Karpas-422 (cell line): Measurements from ENCODE around the gene SARS1. TPM values are rescaled to one million over a fixed set of nuclear protein-coding genes. Genes with fewer than 3 reads are reported as not detected.

ENCODE experiments used
- DNase-seq: peaks from one replicate; pipeline ENCODE4 v3.0.0-alpha.2; 2015
- H2AFZ ChIP-seq: fragments of 200-600 bp; sonication (generic); 2 replicates; pipeline ENCODE4 v1.6.1; 2014; ENCODE audit warnings: antibody characterized with exemption, low read length, mixed read lengths
- H3K27ac ChIP-seq: fragments of 200-600 bp; sonication (generic); 2 replicates; pipeline ENCODE4 v1.5.1; 2014; ENCODE audit warnings: mild to moderate bottlenecking, low read length, moderate library complexity
- H3K27me3 ChIP-seq: fragments of 200-600 bp; sonication (generic); 2 replicates; pipeline ENCODE4 v1.6.1; 2014; ENCODE audit warnings: low read length, mixed read lengths
- H3K36me3 ChIP-seq: fragments of 200-600 bp; sonication (generic); 2 replicates; pipeline ENCODE4 v1.6.1; 2014; ENCODE audit warnings: low read length, mixed read lengths; ENCODE audit not compliant: insufficient read depth
- H3K4me1 ChIP-seq: fragments of 200-600 bp; sonication (generic); 2 replicates; pipeline ENCODE4 v1.6.1; 2014; ENCODE audit warnings: mild to moderate bottlenecking, low read length, mixed read lengths
- H3K4me2 ChIP-seq: fragments of 200-600 bp; sonication (generic); 2 replicates; pipeline ENCODE4 v1.6.1; 2014; ENCODE audit warnings: low read length, low read depth, mild to moderate bottlenecking; ENCODE audit not compliant: poor library complexity, severe bottlenecking
- H3K4me3 ChIP-seq: fragments of 200-600 bp; sonication (generic); 2 replicates; pipeline ENCODE4 v1.5.1; 2014; ENCODE audit warnings: mild to moderate bottlenecking, antibody characterized with exemption, low read length, mixed read lengths
- H3K79me2 ChIP-seq: fragments of 200-600 bp; sonication (generic); 2 replicates; pipeline ENCODE4 v1.6.1; 2014; ENCODE audit warnings: mild to moderate bottlenecking, low read length, mixed read lengths
- H3K9ac ChIP-seq: fragments of 200-600 bp; sonication (generic); 2 replicates; pipeline ENCODE4 v1.6.0; 2014; ENCODE audit warnings: low read length
- H3K9me2 ChIP-seq: fragments of 200-600 bp; sonication (generic), shearing (Covaris generic); replicated peaks from 2 replicates; pipeline ENCODE4 v1.6.0; 2014; ENCODE audit warnings: mild to moderate bottlenecking, low read length, moderate library complexity; ENCODE audit not compliant: insufficient read depth
- H3K9me3 ChIP-seq: fragments of 300-700, 200-600 bp; sonication (generic); 2 replicates; pipeline ENCODE4 v1.6.1; 2014; ENCODE audit warnings: low read length, mixed read lengths
- H4K20me1 ChIP-seq: fragments of 200-600 bp; sonication (generic); 2 replicates; pipeline ENCODE4 v1.6.1; 2014; ENCODE audit warnings: mild to moderate bottlenecking, antibody characterized with exemption, low read length, low read depth; ENCODE audit not compliant: insufficient read depth
- total RNA-seq: library from RNA; depleted of rRNA; stranded (reverse); fragments of >200 nt; shearing (Covaris generic); gene quantifications from 2 replicates; pipeline ENCODE4 v1.2.3, GENCODE V29; 2014; ENCODE audit warnings: low replicate concordance

The SARS1 gene
- total RNA-seq, 1 experiment from 2014 or later: 184 TPM

DNA sequence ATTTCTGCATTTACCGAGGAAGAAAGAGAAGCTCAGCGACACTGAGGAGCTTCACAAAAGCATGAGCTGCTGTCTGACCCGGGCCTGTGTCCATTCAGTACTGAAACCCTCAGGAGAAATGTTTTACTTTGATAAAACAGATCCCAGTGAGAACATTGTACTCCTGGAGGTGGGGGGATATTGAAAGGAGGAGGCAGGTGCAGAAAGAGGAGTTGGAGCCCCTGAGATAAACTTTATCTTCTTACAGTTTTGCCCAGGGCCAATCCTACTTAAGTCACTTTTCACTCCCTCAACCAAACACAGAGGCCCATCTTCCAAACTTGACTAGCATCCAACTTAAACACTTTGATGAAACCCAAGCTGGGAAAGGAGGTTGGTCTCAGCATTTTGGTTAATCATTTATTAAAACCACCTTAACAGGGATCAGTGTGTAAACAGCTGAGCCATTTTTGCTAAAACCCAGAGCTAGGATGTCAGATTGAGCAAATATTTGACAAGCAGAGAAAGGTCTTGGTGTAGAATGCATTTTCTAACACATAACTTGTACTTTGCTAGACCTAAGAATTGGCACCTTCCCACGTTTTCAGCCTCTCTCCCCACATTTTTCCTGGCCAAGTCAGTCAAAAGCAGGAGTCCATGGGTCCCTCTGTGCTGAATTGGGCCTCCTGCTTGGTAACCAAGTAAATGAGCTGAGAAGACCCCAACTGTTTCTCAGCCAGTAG lies 32.5 kb upstream of the SARS1 start:
- Histone ChIP-seq H3K4me1 (no peaks in the 10 kb centered on the region), H3K9me3 (no peaks in the 10 kb centered on the region), H3K4me2 (no peak overlapping the region), H2AFZ (no peak overlapping the region), H4K20me1 (no peaks in the 10 kb centered on the region), H3K79me2 (no peaks in the 10 kb centered on the region), H3K9me2 (no peaks in the 10 kb centered on the region), H3K27me3 (no peaks in the 10 kb centered on the region), H3K9ac (no peak overlapping the region), H3K36me3 (no peaks in the 10 kb centered on the region), H3K4me3 (no peak overlapping the region), H3K27ac (no peak overlapping the region)
- DNase-seq: no peak

DNA sequence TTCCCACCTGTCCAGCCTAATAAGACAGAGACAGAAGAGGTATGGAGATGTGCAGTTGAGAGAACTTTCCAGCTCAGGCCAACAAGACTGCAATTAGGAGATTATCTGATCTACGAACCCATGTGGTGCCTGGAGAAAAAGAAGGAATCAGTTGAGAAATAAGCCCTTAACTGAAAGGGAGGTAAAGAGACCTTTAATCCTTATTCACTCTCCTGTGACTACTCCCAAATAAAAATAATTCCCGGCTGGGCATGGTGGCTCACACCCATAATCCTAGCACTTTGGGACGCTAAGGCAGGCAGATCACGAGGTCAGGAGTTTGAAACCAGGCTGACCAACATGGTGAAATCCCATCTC lies 31.9 kb upstream of the SARS1 start:
- H3K9me3 ChIP-seq: no peaks in the 10 kb centered on the region
- H2AFZ ChIP-seq: no peak overlapping the region
- DNase-seq: no peak
- H3K4me1 ChIP-seq: no peaks in the 10 kb centered on the region
- no peak overlapping the region for H3K9ac ChIP-seq
- no peaks in the 10 kb centered on the region for H3K27me3 ChIP-seq
- no peak overlapping the region for H3K4me2 ChIP-seq
- H3K27ac ChIP-seq: no peak overlapping the region
- no peaks in the 10 kb centered on the region for H4K20me1 ChIP-seq
- no peaks in the 10 kb centered on the region for H3K79me2 ChIP-seq
- H3K4me3 ChIP-seq: no peak overlapping the region
- no peaks in the 10 kb centered on the region for H3K36me3 ChIP-seq
- no peaks in the 10 kb centered on the region for H3K9me2 ChIP-seq

GRCh38 chr1:109183058-109183738 lies 30.5 kb upstream of the SARS1 start:
- Histone ChIP-seq H2AFZ (no peak overlapping the region), H3K4me2 (no peak overlapping the region), H3K9me3 (no peaks in the 10 kb centered on the region), H3K9ac (no peak overlapping the region), H3K27ac (no peak overlapping the region), H3K27me3 (no peaks in the 10 kb centered on the region), H3K79me2 (no peaks in the 10 kb centered on the region), H3K36me3 (no peaks in the 10 kb centered on the region), H4K20me1 (no peaks in the 10 kb centered on the region), H3K4me1 (no peaks in the 10 kb centered on the region), H3K4me3 (no peak overlapping the region), H3K9me2 (no peaks in the 10 kb centered on the region)
- DNase-seq: no peak

- no peak for DNase-seq
- Histone ChIP-seq H3K27ac (no peak overlapping the region), H2AFZ (no peak overlapping the region), H3K9ac (no peak overlapping the region), H3K4me2 (no peak overlapping the region), H3K4me3 (no peak overlapping the region), H3K27me3 (no peaks in the 10 kb centered on the region), H3K79me2 (no peaks in the 10 kb centered on the region), H3K36me3 (no peaks in the 10 kb centered on the region), H3K4me1 (no peaks in the 10 kb centered on the region), H3K9me3 (no peaks in the 10 kb centered on the region), H4K20me1 (no peaks in the 10 kb centered on the region), H3K9me2 (no peaks in the 10 kb centered on the region)
These were observed 29.0 kb upstream of the SARS1 start for GRCh38 chr1:109184687-109185086.

DNA sequence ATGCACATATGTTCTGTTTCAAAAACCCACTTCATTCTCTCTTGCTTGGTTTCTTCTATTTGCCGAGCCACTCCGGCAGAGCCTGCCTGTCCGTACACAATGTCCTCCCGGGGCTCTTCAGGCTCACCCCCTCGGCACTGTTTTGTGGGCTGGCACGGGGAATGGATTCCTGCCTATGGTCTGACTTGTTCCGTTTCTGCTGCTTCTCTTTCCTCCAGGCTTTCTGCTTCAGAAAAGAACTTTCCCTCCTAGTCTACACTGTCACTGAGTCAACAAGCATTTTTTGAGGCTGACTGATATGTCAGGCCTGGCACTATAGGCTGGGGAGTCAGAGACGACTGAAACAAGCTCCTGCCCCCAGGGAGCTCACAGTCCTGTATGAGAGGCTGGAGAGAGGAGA lies 28.4 kb upstream of the SARS1 start:
- no peaks in the 10 kb centered on the region for H3K9me3 ChIP-seq
- H3K9ac ChIP-seq: no peak overlapping the region
- DNase-seq: no peak
- no peaks in the 10 kb centered on the region for H3K36me3 ChIP-seq
- no peaks in the 10 kb centered on the region for H3K4me1 ChIP-seq
- H4K20me1 ChIP-seq: no peaks in the 10 kb centered on the region
- H3K79me2 ChIP-seq: no peaks in the 10 kb centered on the region
- H3K27me3 ChIP-seq: no peaks in the 10 kb centered on the region
- no peak overlapping the region for H3K27ac ChIP-seq
- H3K9me2 ChIP-seq: no peaks in the 10 kb centered on the region
- no peak overlapping the region for H3K4me2 ChIP-seq
- no peak overlapping the region for H3K4me3 ChIP-seq
- no peak overlapping the region for H2AFZ ChIP-seq

GRCh38 chr1:109185990-109186732 lies 27.6 kb upstream of the SARS1 start:
- H3K4me1 ChIP-seq: no peaks in the 10 kb centered on the region
- H3K4me3 ChIP-seq: no peak overlapping the region
- no peak overlapping the region for H2AFZ ChIP-seq
- H3K9ac ChIP-seq: no peak overlapping the region
- H4K20me1 ChIP-seq: no peaks in the 10 kb centered on the region
- no peaks in the 10 kb centered on the region for H3K36me3 ChIP-seq
- no peaks in the 10 kb centered on the region for H3K9me3 ChIP-seq
- H3K27me3 ChIP-seq: no peaks in the 10 kb centered on the region
- H3K4me2 ChIP-seq: no peak overlapping the region
- H3K27ac ChIP-seq: no peak overlapping the region
- no peaks in the 10 kb centered on the region for H3K9me2 ChIP-seq
- no peak for DNase-seq
- H3K79me2 ChIP-seq: no peaks in the 10 kb centered on the region

DNA sequence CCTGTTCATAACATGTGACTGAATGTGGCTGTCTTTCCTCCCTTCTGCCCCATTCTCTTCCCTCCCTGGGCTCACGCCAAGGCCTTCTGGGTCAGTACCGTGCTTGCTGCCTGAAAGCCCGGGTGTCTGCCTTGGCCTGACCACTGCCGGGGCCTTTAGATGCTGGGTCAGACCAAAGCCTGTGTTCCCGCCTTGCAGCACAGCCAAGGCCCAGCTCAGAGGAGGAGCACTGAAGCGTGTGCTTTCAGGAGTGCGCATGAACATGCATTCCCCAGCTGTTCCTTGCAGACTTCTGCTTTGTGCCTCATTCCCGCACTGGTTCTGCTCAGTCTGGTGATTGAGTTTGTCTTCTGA lies 27.0 kb upstream of the SARS1 start:
- Histone ChIP-seq H3K4me1 (no peaks in the 10 kb centered on the region), H3K9ac (no peak overlapping the region), H4K20me1 (no peaks in the 10 kb centered on the region), H3K27ac (no peak overlapping the region), H3K9me2 (no peaks in the 10 kb centered on the region), H2AFZ (no peak overlapping the region), H3K4me3 (no peak overlapping the region), H3K9me3 (no peaks in the 10 kb centered on the region), H3K79me2 (no peaks in the 10 kb centered on the region), H3K36me3 (no peaks in the 10 kb centered on the region), H3K27me3 (no peaks in the 10 kb centered on the region), H3K4me2 (no peak overlapping the region)
- no peak for DNase-seq

DNA sequence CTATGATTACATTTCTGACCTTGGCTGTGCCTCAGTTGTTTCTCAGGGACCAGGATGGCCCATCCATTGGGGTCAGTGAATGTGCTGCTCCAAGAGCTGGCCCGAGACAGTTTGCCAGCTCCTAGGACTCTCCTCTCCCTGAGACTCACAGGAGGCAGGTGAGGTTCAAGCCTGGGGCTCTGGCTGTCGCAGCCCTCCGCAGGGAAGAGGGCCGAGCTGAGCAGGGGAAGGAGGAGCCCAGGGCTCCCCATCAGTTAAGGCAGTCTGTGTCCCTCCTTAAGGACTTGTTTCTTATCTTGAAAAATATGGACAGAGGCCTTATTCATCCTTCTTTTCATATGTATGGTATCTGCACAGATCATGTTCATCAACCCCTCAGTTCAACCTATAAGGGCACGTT lies 26.6 kb upstream of the SARS1 start:
- Histone ChIP-seq H4K20me1 (no peaks in the 10 kb centered on the region), H3K79me2 (no peaks in the 10 kb centered on the region), H3K27ac (no peak overlapping the region), H3K9ac (no peak overlapping the region), H3K36me3 (no peaks in the 10 kb centered on the region), H2AFZ (no peak overlapping the region), H3K4me1 (no peaks in the 10 kb centered on the region), H3K4me3 (no peak overlapping the region), H3K9me3 (no peaks in the 10 kb centered on the region), H3K9me2 (no peaks in the 10 kb centered on the region), H3K27me3 (no peaks in the 10 kb centered on the region), H3K4me2 (no peak overlapping the region)
- no peak for DNase-seq
